Kidney epithelial cell (primary cell): ENCODE data around the gene BTG4. TPM values are rescaled to one million over a fixed set of nuclear protein-coding genes. Genes with fewer than 3 reads are reported as not detected.

Experiments
- DNase-seq: peaks from one replicate; pipeline ENCODE4 v3.0.0-alpha.2; 2010; ENCODE audit warnings: low read depth
- H3K27me3 ChIP-seq: 2 replicates; pipeline ENCODE4 v1.6.0; 2011; ENCODE audit warnings: low read length; ENCODE audit not compliant: control insufficient read depth, insufficient read depth
- H3K36me3 ChIP-seq: 2 replicates; pipeline ENCODE4 v1.5.1; 2011; ENCODE audit warnings: low read length; ENCODE audit not compliant: control insufficient read depth, insufficient read depth
- H3K4me3 ChIP-seq: 2 replicates; pipeline ENCODE4 v1.5.1; 2011; ENCODE audit warnings: low read depth, mild to moderate bottlenecking, control low read depth, low read length
- CTCF ChIP-seq: IDR thresholded peaks from 2 replicates; pipeline ENCODE4 v1.5.1; 2011; ENCODE audit warnings: mild to moderate bottlenecking, moderate library complexity, low read length, control low read depth, inconsistent platforms; ENCODE audit not compliant: insufficient read depth, poor library complexity, severe bottlenecking
- total RNA-seq: library from RNA; depleted of rRNA; stranded (reverse); fragments of >200 nt; gene quantifications from 2 replicates; pipeline ENCODE4 v1.2.3, GENCODE V29; 2015

BTG4 gene
- total RNA-seq, 1 donor from 2014 or later = 0.08 TPM

GRCh38 chr11:111472228-111472627 is 40.0 kb downstream of the BTG4 start:
- DNase-seq = no peak
- no peak for TF ChIP-seq CTCF
- no peaks in the 10 kb centered on the region for H3K36me3 ChIP-seq

GRCh38 chr11:111469200-111469599 is 43.0 kb downstream of the BTG4 start:
- no peak for DNase-seq
- Histone ChIP-seq H3K27me3 (no peaks in the 10 kb centered on the region), H3K4me3 (no peak overlapping the region), H3K36me3 (no peaks in the 10 kb centered on the region)
- TF ChIP-seq CTCF = no peak

More at GRCh38 chr11:111472228-111472627, 40.0 kb downstream of the BTG4 start:
- no peaks in the 10 kb centered on the region for H3K27me3 ChIP-seq
- H3K4me3 ChIP-seq = no peak overlapping the region

- Histone ChIP-seq H3K27me3 (no peaks in the 10 kb centered on the region), H3K36me3 (no peaks in the 10 kb centered on the region), H3K4me3 (no peak overlapping the region)
- TF ChIP-seq CTCF = no peak
- DNase-seq = no peak
Measured at GRCh38 chr11:111466615-111467014, 45.6 kb downstream of the BTG4 start.

GRCh38 chr11:111465400-111465799 is 46.8 kb downstream of the BTG4 start:
- DNase-seq = no peak
- no peak for TF ChIP-seq CTCF
- H3K4me3 ChIP-seq = no peak overlapping the region
- H3K36me3 ChIP-seq = no peaks in the 10 kb centered on the region
- H3K27me3 ChIP-seq = no peaks in the 10 kb centered on the region

GRCh38 chr11:111463276-111463675 is 48.9 kb downstream of the BTG4 start:
- Histone ChIP-seq H3K27me3 (peaks cover 6% of the 10 kb centered on the region), H3K36me3 (no peaks in the 10 kb centered on the region), H3K4me3 (no peak overlapping the region)
- DNase-seq = no peak
- no peak for TF ChIP-seq CTCF

GRCh38 chr11:111462329-111462728 is 49.9 kb downstream of the BTG4 start:
- no peak for TF ChIP-seq CTCF
- DNase-seq = no peak
- H3K36me3 ChIP-seq = no peaks in the 10 kb centered on the region
- no peak overlapping the region for H3K4me3 ChIP-seq
- H3K27me3 ChIP-seq = peaks cover 6% of the 10 kb centered on the region
